GM10266 (cell line): ENCODE data around the gene TK2.

ENCODE experiments used
- DNase-seq: peaks from one replicate; pipeline ENCODE4 v3.0.0; 2012; ENCODE audit errors: extremely low spot score
- TF ChIP-seq, protein P1 (sequence below): IDR thresholded peaks from 2 replicates; pipeline ENCODE4 v1.5.1; 2012; ENCODE audit warnings: mild to moderate bottlenecking, low read depth; ENCODE audit not compliant: control insufficient read depth, insufficient read depth; ENCODE audit errors: missing control alignments

The TK2 gene

DNA sequence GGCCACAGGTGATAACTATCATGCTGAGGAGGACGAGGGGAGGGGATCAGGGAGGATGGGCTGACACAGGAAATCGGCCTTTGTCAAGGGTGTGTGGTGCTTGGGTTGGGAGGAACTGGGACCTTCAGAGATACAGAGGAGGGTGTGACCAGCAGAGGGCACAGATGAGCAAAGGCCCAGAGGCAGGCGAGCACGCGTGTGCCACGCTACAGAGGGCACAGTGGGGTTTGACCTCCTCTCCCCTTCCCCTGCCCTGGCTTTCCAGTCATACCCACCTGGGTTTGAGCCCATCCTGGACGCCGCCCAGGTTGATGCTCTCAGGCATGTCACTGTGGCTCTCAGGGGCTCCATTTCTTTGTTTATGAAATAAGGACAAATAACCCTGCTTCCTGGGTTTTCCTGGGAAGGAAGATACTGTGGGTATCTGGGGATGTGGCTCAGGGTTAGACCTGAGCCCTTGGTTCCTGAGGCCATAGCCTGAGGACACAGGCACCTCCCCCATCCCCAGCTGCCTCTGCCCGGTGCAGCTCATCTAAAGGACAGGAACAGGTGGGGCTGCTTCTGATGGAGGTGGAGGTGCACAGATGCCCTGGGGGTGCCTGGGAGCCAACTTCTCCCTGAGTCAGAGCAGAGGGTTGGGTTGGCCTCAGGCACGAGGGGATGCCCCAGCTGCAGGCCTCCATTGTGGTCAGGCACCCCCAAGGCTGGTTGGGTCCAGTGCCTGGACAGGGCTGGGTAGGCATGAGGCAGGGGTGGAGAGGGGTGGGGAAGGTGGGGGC lies 71.0 kb downstream of the TK2 start:
- peak; percentile 85 for DNase-seq

DNA sequence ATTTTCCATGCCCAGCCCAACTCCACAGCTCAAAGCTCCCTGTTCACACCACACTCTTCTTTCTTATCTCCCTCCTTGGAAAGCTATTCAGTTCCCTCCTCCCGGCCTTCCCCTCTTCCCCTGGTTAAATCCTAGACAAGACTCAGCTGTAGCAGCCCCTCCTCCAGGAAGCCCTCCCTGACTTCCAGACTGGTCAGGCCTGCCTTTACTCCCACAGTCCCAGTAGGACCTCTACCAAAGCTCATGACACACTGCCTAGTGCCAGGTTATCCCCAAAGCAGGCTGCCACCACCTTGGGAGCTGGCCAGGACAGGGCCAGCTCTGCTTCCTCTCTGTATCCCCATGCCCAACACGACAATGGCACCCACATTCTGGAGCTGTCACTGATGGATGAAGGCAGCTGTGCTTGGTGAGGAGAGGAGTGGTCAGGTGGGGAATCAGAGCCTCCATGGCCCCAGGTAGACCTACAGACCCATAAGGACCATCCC lies 72.8 kb downstream of the TK2 start:
- TF ChIP-seq, protein P1, sequence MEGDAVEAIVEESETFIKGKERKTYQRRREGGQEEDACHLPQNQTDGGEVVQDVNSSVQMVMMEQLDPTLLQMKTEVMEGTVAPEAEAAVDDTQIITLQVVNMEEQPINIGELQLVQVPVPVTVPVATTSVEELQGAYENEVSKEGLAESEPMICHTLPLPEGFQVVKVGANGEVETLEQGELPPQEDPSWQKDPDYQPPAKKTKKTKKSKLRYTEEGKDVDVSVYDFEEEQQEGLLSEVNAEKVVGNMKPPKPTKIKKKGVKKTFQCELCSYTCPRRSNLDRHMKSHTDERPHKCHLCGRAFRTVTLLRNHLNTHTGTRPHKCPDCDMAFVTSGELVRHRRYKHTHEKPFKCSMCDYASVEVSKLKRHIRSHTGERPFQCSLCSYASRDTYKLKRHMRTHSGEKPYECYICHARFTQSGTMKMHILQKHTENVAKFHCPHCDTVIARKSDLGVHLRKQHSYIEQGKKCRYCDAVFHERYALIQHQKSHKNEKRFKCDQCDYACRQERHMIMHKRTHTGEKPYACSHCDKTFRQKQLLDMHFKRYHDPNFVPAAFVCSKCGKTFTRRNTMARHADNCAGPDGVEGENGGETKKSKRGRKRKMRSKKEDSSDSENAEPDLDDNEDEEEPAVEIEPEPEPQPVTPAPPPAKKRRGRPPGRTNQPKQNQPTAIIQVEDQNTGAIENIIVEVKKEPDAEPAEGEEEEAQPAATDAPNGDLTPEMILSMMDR = no peak
- no peak for DNase-seq

More for the DNA sequence above, 71.0 kb downstream of the TK2 start:
- TF ChIP-seq, protein P1 = peak; percentile 76

DNA sequence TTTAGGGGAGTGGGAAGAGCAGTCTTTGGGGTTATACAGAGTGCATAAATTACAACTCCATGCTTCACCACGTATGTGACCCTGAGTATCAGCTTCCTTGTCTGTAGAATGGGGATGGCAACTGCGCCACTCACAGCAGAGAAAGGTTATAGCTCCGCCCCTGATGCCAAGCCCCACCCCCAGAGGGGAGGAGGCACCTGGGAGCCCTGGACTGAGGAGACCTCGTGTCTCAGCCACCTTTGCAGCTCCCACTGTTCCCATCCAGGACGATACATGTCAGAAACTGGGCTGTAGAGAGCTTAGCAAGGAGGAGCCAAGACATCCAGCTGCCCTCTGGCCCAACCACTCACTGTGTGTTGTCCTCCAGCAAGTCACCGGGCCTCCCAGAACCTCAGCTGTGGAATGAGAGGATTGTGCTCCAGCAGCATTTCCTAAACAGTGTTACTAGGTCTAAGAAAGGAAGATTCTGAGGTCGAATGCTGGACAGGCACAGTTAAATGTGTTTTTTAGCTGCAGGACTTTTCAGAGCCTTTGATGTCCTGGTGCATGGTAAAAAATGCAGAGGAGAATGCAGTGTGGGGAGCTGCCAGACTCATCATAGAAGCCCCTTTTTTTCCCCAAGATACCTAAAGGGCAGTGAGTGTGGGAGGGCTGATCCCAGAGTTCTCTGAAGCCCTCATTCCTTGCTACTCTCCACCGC lies 73.4 kb downstream of the TK2 start:
- TF ChIP-seq, protein P1 = no peak
- no peak for DNase-seq

DNA sequence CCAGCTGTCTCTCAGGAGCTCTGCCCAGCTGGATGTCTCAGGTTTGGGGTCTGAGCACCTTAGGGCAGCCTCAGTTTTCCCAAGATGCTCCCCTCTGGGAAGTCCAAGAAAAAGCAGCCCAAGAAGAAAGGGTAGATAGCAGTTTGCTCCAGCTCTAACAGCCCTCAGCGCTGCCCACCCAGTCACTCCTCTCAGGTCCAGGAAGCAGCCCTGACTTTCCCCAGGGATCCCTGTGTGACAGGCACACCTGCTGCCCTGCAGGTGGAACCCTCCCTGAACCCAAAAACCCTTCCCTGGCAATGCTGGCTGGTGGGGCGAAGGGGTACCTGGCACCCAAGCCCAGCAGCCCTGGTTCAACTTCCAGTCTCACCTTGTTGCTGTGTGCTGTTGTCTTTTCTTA lies 74.7 kb downstream of the TK2 start:
- TF ChIP-seq, protein P1 = no peak
- no peak for DNase-seq

DNA sequence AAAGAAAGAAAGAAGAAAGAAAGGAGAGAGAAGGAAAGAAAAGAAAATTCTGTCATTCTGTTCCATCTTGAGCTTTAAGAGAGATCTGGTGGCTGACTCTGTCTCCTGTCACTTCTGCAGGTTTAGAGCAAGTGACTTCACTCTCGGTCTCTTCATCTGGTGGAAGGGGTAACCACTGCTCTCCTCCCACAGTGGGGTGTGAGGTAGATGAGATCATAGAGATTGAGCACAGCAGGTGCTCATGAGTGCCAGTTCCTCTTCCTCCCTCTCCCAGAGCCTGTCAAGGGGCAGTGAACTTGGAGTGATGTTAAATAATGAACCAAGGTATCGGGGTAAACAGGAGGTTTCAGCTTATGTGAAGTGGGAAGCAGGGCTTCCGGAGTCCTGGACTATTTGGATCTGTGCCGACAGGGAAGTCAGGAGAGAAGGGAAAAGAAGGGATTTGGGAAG lies 75.1 kb downstream of the TK2 start:
- TF ChIP-seq, protein P1 = no peak
- peak; percentile 86 for DNase-seq

DNA sequence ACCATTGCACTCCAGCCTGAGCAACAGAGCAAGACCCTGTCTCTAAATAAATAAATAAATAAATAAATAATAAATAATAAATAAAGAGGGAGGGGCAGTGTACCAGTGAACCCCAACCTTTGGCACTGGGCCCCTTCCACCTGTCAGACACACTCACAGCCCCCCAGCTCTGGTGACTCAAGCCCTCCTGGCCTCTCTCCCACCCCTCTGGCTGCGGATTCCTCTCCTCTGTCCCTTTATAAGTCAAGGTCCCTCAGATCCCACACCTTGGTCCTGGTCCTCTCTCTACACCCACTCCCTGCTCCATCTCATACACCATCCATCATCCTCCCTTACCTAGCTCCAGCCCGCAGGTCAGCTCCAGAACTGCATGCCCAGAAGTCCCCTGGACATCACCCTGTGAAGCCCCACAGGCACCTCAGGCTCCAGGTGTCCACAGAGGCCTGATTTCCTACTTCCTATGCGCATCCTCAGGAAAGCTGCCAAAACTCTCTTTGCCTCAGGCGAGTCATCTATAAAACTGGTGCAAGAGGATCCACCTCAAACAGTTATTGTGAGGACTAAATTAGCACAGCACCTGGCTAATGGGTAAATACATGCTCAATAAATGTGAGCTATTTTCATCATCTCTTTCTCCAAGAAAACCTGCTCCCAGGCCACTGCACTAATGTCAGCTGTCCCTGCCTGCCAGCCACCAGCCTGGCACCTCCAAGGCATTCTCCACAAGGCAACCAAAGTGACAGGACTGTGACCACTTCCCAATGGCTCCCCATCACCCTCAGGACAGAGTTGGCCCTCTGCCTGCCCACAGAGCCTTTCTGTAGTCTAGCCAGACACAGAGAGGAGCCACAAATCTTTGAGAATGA lies 76.0 kb downstream of the TK2 start:
- TF ChIP-seq, protein P1 = no peak
- no peak for DNase-seq
